ENCODE data around the gene GATB. TPM values are rescaled to one million over a fixed set of nuclear protein-coding genes. Genes with fewer than 3 reads are reported as not detected.

Gene GATB
- polyA plus RNA-seq, 1 donor, result 17.4 TPM

DNA sequence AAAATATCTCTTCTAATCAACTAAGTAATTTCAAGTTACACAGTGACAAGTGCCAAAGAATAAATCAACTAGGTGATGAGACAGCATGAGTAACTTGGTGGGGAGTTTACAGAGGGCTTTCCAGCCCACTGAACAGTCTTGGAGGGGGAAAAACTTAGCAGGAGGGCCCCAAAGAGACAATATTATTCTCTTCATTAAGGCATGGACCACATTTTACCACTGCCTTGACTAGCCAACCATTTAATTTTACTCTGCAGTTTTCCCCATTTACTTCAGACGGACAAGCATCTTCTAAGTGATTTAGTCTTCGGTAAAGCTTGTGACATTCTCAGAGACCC, 25.3 kb upstream of the GATB start:
- no peak for DNase-seq
- no peaks in the 10 kb centered on the region for H3K36me3 ChIP-seq (ENCODE audit: control insufficient read depth, insufficient read depth, low read length)
- 100% methylated on average over 2 of the region's 2 CpGs for WGBS (ENCODE audit: insufficient coverage, low lambda C conversion rate)
- no peaks in the 10 kb centered on the region for H3K27me3 ChIP-seq (ENCODE audit: control insufficient read depth, insufficient read depth, low read length)
- peaks cover 2% of the 10 kb centered on the region for H3K4me1 ChIP-seq (ENCODE audit: control insufficient read depth, insufficient read depth, low read length)
- no peak overlapping the region for H3K4me3 ChIP-seq (ENCODE audit: low read length)
- no peak overlapping the region for H3K27ac ChIP-seq (ENCODE audit: low read length)
- no peaks in the 10 kb centered on the region for H3K9me3 ChIP-seq (ENCODE audit: control insufficient read depth, low read depth, low read length)

DNA sequence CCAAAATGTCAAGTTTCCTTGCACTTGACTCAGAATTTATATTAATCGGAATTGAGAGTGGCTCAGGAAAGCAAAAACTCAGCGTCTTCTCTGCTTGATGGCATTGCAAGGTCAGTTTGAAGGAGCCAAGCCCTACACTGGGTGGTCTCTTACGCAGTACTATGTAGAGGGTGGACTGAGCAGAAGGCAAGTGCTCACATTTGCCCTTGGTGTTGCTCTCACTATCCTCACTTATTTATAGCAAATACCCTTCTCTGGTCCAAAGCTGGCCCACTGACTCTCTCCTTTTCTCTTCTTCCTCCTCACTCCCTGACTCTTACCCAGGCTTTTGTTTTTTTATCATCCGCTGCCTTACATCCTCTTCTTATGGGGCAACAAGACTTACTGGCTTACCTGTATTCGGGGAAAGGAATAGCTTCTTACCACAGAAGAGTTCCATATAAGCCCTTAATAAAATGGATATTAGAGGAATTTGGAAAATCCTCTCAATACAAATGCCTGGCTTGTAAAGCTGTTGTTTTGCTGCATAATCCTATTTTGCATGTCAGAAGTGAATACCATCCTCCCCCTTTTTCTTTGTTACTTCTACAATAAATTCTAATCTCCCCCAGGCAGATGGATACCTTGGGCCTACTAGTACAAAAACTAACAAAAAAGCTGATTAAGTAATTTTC, 24.8 kb upstream of the GATB start:
- peaks cover 2% of the 10 kb centered on the region for H3K4me1 ChIP-seq (ENCODE audit: control insufficient read depth, insufficient read depth, low read length)
- no peaks in the 10 kb centered on the region for H3K27me3 ChIP-seq (ENCODE audit: control insufficient read depth, insufficient read depth, low read length)
- no peaks in the 10 kb centered on the region for H3K9me3 ChIP-seq (ENCODE audit: control insufficient read depth, low read depth, low read length)
- no peak overlapping the region for H3K4me3 ChIP-seq (ENCODE audit: low read length)
- WGBS (ENCODE audit: insufficient coverage, low lambda C conversion rate), result no CpG with 5 or more reads among the region's 5 CpGs
- no peak overlapping the region for H3K27ac ChIP-seq (ENCODE audit: low read length)
- H3K36me3 ChIP-seq (ENCODE audit: control insufficient read depth, insufficient read depth, low read length), result no peaks in the 10 kb centered on the region
- DNase-seq, result no peak

DNA sequence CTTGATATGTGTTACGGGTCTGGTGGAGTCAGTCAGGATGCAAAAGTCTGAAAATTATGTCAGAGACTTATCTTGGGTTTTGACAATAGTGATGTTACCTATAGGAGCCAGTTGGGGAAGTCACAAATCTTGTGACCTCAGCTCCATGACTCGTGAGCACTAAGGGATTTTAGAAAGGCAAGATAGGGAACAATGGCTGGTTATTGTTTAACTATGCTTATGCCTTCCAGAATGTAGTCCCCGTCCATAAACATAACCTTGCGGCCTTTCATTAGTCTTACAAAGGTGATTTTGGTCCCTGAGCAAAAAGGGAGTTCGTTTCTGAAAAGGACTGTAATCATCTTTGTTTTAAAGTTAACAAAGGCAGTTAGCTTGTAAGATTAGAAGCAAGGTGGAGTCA, 23.9 kb upstream of the GATB start:
- Histone ChIP-seq H3K9me3 (ENCODE audit: control insufficient read depth, low read depth, low read length) (no peaks in the 10 kb centered on the region), H3K27ac (ENCODE audit: low read length) (no peak overlapping the region), H3K4me3 (ENCODE audit: low read length) (no peak overlapping the region), H3K36me3 (ENCODE audit: control insufficient read depth, insufficient read depth, low read length) (no peaks in the 10 kb centered on the region), H3K27me3 (ENCODE audit: control insufficient read depth, insufficient read depth, low read length) (no peaks in the 10 kb centered on the region), H3K4me1 (ENCODE audit: control insufficient read depth, insufficient read depth, low read length) (peaks cover 2% of the 10 kb centered on the region)
- peak in 1 of 2 donors; percentile 64 for DNase-seq
- WGBS (ENCODE audit: insufficient coverage, low lambda C conversion rate), result no CpG with 5 or more reads among the region's 5 CpGs

DNA sequence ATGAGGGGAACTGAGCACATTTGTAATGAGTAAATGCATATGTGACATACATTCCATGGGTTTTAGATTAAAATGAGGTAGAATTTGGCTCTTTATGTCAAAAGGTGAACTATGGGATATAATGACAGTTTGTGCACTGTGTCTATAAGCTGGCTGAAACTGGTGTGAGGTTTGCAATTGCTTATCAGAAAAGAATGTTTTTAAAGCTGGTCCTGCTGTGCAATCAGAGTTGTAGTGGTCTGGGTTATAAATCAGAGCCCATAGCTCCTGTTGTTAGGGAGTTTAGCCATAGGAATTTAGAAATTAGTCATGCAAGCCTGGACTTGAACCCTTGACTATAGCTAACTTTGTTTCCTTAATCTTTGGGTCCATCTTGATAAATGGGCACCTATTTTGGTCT, 23.1 kb upstream of the GATB start:
- Histone ChIP-seq H3K27ac (ENCODE audit: low read length) (no peak overlapping the region), H3K27me3 (ENCODE audit: control insufficient read depth, insufficient read depth, low read length) (no peaks in the 10 kb centered on the region), H3K4me3 (ENCODE audit: low read length) (no peak overlapping the region), H3K9me3 (ENCODE audit: control insufficient read depth, low read depth, low read length) (no peaks in the 10 kb centered on the region), H3K36me3 (ENCODE audit: control insufficient read depth, insufficient read depth, low read length) (no peaks in the 10 kb centered on the region), H3K4me1 (ENCODE audit: control insufficient read depth, insufficient read depth, low read length) (peaks cover 2% of the 10 kb centered on the region)
- no peak for DNase-seq

DNA sequence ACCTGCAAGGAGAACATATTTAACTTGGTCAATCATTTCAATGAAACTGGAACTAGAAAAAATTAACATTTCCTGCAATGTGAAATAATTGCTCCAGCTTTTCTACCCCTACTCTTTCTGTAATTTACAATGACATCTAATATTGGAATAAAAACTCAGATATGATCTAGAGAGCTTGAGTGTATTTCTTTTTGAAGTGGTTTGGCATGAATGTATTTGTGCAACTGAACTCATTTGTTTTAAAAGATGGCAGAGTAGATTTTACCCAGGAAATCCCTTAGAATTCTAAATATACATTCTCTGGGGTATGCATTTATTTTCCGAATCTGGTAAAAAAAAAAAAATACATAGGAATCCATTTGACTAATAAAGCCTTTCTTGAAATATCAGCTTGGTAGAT, 21.5 kb upstream of the GATB start:
- WGBS (ENCODE audit: insufficient coverage, low lambda C conversion rate), result 60% methylated on average over 1 of the region's 1 CpG
- no peak for DNase-seq
- no peak overlapping the region for H3K4me3 ChIP-seq (ENCODE audit: low read length)
- peaks cover 2% of the 10 kb centered on the region for H3K4me1 ChIP-seq (ENCODE audit: control insufficient read depth, insufficient read depth, low read length)
- no peaks in the 10 kb centered on the region for H3K27me3 ChIP-seq (ENCODE audit: control insufficient read depth, insufficient read depth, low read length)
- H3K36me3 ChIP-seq (ENCODE audit: control insufficient read depth, insufficient read depth, low read length), result no peaks in the 10 kb centered on the region
- H3K27ac ChIP-seq (ENCODE audit: low read length), result no peak overlapping the region
- no peaks in the 10 kb centered on the region for H3K9me3 ChIP-seq (ENCODE audit: control insufficient read depth, low read depth, low read length)

DNA sequence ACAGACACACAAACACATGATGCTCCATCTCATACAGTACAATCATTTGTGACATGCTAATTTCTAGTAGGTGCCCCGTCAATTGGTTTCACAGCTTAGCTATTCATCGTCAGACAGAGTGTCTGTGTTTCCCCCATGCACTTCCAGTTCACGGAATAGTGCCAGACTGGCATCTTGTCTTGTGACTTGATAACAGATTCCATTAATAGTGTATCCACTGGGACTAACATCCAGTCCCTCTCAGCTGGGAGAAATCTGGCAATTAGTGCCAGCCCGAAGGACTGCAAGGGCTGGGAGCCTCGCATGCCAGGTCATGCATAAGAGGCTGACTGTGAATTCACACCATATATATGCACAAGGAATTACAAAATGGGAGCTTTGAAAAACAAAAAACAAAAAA, 20.2 kb upstream of the GATB start:
- 82% methylated on average over 2 of the region's 5 CpGs for WGBS (ENCODE audit: insufficient coverage, low lambda C conversion rate)
- H3K27me3 ChIP-seq (ENCODE audit: control insufficient read depth, insufficient read depth, low read length), result no peaks in the 10 kb centered on the region
- no peak overlapping the region for H3K27ac ChIP-seq (ENCODE audit: low read length)
- H3K4me3 ChIP-seq (ENCODE audit: low read length), result no peak overlapping the region
- no peaks in the 10 kb centered on the region for H3K36me3 ChIP-seq (ENCODE audit: control insufficient read depth, insufficient read depth, low read length)
- no peaks in the 10 kb centered on the region for H3K9me3 ChIP-seq (ENCODE audit: control insufficient read depth, low read depth, low read length)
- peaks cover 2% of the 10 kb centered on the region for H3K4me1 ChIP-seq (ENCODE audit: control insufficient read depth, insufficient read depth, low read length)
- DNase-seq, result no peak

DNA sequence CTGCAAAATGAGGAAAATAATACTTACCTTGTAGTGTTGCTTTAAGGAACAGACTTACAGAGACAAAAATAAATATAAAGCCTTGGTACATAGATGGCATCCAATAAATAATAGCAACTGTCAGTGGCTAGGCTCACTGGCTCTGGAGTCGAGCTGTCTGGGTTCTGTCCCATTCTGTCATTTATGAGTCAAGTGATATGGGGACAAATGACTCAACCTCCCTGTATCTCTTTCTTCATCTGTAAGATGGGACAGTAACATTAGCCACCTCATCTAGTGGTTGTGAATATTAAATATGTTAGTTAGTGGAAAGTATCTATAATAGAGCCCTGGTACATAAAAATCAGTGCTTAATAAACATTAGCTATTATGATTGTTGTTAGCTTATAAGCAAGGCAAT, 16.7 kb upstream of the GATB start:
- Histone ChIP-seq H3K4me1 (ENCODE audit: control insufficient read depth, insufficient read depth, low read length) (no peaks in the 10 kb centered on the region), H3K27me3 (ENCODE audit: control insufficient read depth, insufficient read depth, low read length) (no peaks in the 10 kb centered on the region), H3K9me3 (ENCODE audit: control insufficient read depth, low read depth, low read length) (peaks cover 6% of the 10 kb centered on the region), H3K27ac (ENCODE audit: low read length) (no peak overlapping the region), H3K4me3 (ENCODE audit: low read length) (no peak overlapping the region), H3K36me3 (ENCODE audit: control insufficient read depth, insufficient read depth, low read length) (no peaks in the 10 kb centered on the region)
- WGBS (ENCODE audit: insufficient coverage, low lambda C conversion rate), result no CpG with 5 or more reads among the region's 1 CpG
- DNase-seq, result no peak

DNA sequence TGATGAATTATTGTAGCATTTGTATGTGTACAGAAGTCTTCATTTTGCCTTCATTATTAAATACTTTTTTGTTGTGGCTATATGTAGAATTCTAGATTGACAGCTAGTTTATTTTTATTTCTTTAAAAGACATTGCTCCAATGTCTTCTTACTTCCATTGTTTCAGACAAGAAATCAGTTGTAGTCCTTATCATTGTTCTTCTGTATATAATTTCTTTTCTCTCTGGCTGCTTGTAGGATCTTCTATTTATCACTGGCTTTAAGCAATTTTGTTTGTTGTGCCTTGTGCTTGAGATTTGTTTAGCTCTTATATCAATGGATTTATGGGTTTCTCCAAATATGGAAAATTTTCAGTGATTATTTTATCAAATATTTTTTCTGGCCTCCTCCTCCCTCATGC, 13.5 kb upstream of the GATB start:
- H3K27ac ChIP-seq (ENCODE audit: low read length), result no peak overlapping the region
- no peak overlapping the region for H3K4me3 ChIP-seq (ENCODE audit: low read length)
- DNase-seq, result no peak
- peaks cover 6% of the 10 kb centered on the region for H3K9me3 ChIP-seq (ENCODE audit: control insufficient read depth, low read depth, low read length)
- H3K27me3 ChIP-seq (ENCODE audit: control insufficient read depth, insufficient read depth, low read length), result peaks cover 9% of the 10 kb centered on the region
- no peaks in the 10 kb centered on the region for H3K4me1 ChIP-seq (ENCODE audit: control insufficient read depth, insufficient read depth, low read length)
- H3K36me3 ChIP-seq (ENCODE audit: control insufficient read depth, insufficient read depth, low read length), result no peaks in the 10 kb centered on the region

DNA sequence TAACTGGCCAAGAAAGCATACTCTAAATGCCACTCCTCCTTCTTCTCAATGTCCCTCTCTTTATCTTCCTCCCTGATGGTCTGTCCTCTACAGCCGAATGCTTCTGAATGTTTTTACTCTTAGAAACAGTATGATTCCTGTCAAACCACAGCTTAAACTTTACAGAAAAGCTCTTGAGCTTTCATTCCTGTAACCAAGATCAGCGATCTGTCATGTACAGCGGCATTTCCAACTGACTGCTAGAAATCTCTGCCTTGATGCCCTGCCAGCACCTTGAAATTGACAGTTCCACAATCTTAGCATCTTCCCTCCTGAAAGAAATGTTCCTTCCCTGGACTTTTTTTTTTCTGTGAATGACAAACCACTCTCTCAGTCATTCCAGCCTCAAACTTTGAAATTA, 11.5 kb upstream of the GATB start:
- Histone ChIP-seq H3K4me3 (ENCODE audit: low read length) (no peak overlapping the region), H3K9me3 (ENCODE audit: control insufficient read depth, low read depth, low read length) (peaks cover 6% of the 10 kb centered on the region), H3K27ac (ENCODE audit: low read length) (no peak overlapping the region), H3K36me3 (ENCODE audit: control insufficient read depth, insufficient read depth, low read length) (no peaks in the 10 kb centered on the region), H3K4me1 (ENCODE audit: control insufficient read depth, insufficient read depth, low read length) (no peaks in the 10 kb centered on the region), H3K27me3 (ENCODE audit: control insufficient read depth, insufficient read depth, low read length) (peaks cover 9% of the 10 kb centered on the region)
- DNase-seq, result no peak
- WGBS (ENCODE audit: insufficient coverage, low lambda C conversion rate), result 100% methylated on average over 1 of the region's 3 CpGs

DNA sequence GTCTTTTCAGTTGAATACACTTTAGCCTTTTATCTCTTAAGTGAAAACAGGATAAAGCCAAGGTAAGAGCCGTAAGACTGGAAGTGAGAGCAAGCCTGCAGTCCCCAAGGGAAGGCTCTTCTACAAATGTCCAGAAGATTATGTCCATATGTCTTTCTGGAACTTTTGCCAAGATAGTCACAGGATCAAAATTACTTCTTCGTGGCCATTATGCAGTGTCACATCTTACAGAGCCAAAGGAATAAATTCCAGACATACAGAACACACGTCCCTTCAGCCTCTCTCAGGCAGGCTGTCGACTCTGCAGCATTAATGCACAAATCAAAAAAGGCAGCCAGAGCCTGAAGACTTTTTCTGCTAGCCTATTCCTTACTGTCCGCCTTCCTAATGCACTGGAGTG, 10.9 kb upstream of the GATB start:
- Histone ChIP-seq H3K4me3 (ENCODE audit: low read length) (no peak overlapping the region), H3K9me3 (ENCODE audit: control insufficient read depth, low read depth, low read length) (peaks cover 6% of the 10 kb centered on the region), H3K27me3 (ENCODE audit: control insufficient read depth, insufficient read depth, low read length) (peaks cover 9% of the 10 kb centered on the region), H3K36me3 (ENCODE audit: control insufficient read depth, insufficient read depth, low read length) (no peaks in the 10 kb centered on the region), H3K4me1 (ENCODE audit: control insufficient read depth, insufficient read depth, low read length) (no peaks in the 10 kb centered on the region), H3K27ac (ENCODE audit: low read length) (no peak overlapping the region)
- no CpG with 5 or more reads among the region's 5 CpGs for WGBS (ENCODE audit: insufficient coverage, low lambda C conversion rate)
- no peak for DNase-seq

DNA sequence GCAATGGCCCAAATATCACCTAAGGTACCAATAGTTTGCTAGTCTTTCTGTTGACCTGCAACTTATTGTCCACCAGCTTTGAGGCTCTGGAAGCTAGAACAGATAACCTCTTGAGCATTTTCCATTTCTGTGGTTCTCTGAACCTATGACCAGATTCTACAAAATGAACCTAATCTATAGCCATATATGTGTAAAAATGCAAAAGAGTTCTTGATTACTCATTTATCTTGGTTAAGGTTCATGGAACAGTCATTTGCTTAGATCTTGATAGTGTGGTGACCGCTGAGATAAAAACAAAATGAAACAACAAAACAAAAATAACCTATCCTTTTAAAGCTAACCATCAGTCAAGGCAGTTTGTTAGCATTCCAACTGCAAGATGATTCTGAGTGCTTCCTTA, 9.3 kb upstream of the GATB start:
- Histone ChIP-seq H3K36me3 (ENCODE audit: control insufficient read depth, insufficient read depth, low read length) (no peaks in the 10 kb centered on the region), H3K4me1 (ENCODE audit: control insufficient read depth, insufficient read depth, low read length) (no peaks in the 10 kb centered on the region)
- no CpG with 5 or more reads among the region's 1 CpG for WGBS (ENCODE audit: insufficient coverage, low lambda C conversion rate)

More for the DNA sequence above, 9.3 kb upstream of the GATB start:
- Histone ChIP-seq H3K27me3 (ENCODE audit: control insufficient read depth, insufficient read depth, low read length) (peaks cover 9% of the 10 kb centered on the region), H3K4me3 (ENCODE audit: low read length) (no peak overlapping the region), H3K27ac (ENCODE audit: low read length) (no peak overlapping the region), H3K9me3 (ENCODE audit: control insufficient read depth, low read depth, low read length) (peaks cover 6% of the 10 kb centered on the region)
- no peak for DNase-seq
